ENCODE measurements around the gene SPATS2L.

DNA sequence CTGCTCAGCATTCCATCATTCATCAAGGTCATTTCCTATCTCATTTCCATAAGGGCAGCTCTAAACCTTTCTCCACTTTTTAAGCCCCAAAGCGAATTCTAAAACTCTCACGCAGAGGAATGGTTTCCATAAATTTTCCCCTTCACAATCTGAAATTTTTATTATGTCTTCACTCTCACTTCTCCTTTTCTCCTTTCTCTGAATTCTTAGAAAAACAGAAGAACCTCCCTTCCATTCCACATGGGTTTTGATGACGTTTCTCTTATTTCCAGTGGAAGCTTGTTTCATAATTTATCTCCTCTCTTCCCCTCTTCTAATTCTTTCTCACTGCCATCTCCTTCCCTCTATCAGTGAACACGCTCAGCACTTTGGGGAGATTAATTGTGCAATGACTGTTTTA is 97.3 kb downstream of the SPATS2L start:
- TF ChIP-seq CTCF (IDR thresholded peaks at IDR 0.05) (no peak), POLR2A (IDR thresholded peaks at IDR 0.05) (no peak), POLR2AphosphoS5 (IDR thresholded peaks at IDR 0.05; ENCODE audit: insufficient read depth in 1 of 2, low read depth in 1 of 2) (no peak)
